HAP-1 (cell line): ENCODE measurements around the gene SLC9A7.
A peak's percentile ranks its signal among the peaks of the same experiment; 100 is the strongest.
"Not testable (repeated sequence)": the region's sequence is repeated elsewhere in the genome, so short reads cannot be mapped to it uniquely, and the experiment has no call there.

Experiments
- DNase-seq, 2 experiments: peaks; one replicate each; pipeline ENCODE4 v3.0.0-alpha.2; 2016 to 2020; ENCODE audit warnings: low spot score in 2 of 2
- H3K27me3 ChIP-seq: fragments of 250-450 bp; sonication (Bioruptor Pico); 2 replicates; pipeline ENCODE4 v1.5.1; 2020; ENCODE audit warnings: low read depth, mild to moderate bottlenecking, moderate library complexity
- H3K36me3 ChIP-seq: fragments of 250-450 bp; sonication (Bioruptor Pico); replicated peaks from 2 replicates; pipeline ENCODE4 v1.5.1; 2020; ENCODE audit warnings: mild to moderate bottlenecking
- H3K4me1 ChIP-seq: fragments of 250-450 bp; sonication (Bioruptor Pico); 2 replicates; pipeline ENCODE4 v1.5.1; 2020; ENCODE audit warnings: mild to moderate bottlenecking
- H3K4me3 ChIP-seq: fragments of 250-450 bp; sonication (Bioruptor Pico); 2 replicates; pipeline ENCODE4 v1.5.1; 2020; ENCODE audit warnings: mild to moderate bottlenecking, moderate library complexity
- H3K9me3 ChIP-seq: fragments of 250-450 bp; sonication (Bioruptor Pico); 2 replicates; pipeline ENCODE4 v1.5.1; 2020; ENCODE audit warnings: mild to moderate bottlenecking, moderate library complexity
- in situ Hi-C: fragments of 300-500 bp; cut with MboI; formaldehyde crosslinking; loops from 3 replicates; pipeline ENCODE4 v1.14.3; 2020; ENCODE audit warnings: low sequenced_read_pairs, inconsistent platforms, mixed read lengths

Gene SLC9A7

DNA sequence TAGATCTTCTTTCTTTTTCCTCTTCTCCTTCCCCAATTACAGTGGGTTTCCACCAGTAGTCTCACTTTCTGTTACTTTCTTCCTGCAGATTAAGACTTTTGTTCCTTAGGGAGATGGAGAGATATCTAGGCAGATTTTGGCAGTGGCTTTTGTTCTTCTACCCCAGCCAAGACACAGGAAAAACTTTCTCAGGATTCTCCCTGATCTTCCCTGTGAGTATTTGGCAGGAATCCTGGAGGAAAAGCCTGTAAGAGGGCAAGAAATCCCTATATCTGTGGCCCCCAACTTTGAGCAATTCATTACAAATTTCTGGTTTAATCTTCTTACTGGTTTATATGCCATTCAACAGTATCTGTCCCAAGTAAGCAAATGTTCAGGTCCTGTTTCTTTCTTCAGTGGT, 21.9 kb downstream of the SLC9A7 start:
- Histone ChIP-seq H3K9me3 (peaks cover 8% of the 10 kb centered on the region; the same call in 1 of the 2 replicates), H3K36me3 (no peaks in the 10 kb centered on the region), H3K4me1 (no peaks in the 10 kb centered on the region), H3K27me3 (no peaks in the 10 kb centered on the region), H3K4me3 (no peak overlapping the region)
- DNase-seq: no peak
- in situ Hi-C loops: no loop called here

DNA sequence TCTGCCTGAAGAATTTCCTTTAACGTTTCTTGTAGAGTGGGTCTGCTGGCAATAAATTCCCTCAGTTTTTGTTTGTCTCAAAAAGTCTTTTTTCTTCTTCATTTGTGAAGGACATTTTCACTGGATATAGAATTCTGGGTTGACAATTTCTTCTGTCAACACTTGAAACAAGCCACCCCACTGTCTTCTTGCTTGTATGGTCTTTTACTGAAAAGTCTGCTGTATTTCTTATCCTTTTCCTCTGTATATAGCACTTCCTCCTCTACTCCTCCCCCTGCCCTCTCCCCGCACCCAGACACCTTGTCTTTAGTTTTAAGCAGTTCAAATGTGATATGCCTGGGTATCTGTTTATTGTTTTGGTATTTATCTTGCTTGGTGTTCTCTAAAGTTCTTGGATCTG, 23.3 kb downstream of the SLC9A7 start:
- in situ Hi-C loops: no loop called here
- Histone ChIP-seq H3K9me3 (peaks cover 8% of the 10 kb centered on the region; the same call in 1 of the 2 replicates), H3K36me3 (no peaks in the 10 kb centered on the region), H3K4me3 (no peak overlapping the region), H3K27me3 (no peaks in the 10 kb centered on the region), H3K4me1 (peaks cover 2% of the 10 kb centered on the region; the same call in 1 of the 2 replicates)
- no peak for DNase-seq

DNA sequence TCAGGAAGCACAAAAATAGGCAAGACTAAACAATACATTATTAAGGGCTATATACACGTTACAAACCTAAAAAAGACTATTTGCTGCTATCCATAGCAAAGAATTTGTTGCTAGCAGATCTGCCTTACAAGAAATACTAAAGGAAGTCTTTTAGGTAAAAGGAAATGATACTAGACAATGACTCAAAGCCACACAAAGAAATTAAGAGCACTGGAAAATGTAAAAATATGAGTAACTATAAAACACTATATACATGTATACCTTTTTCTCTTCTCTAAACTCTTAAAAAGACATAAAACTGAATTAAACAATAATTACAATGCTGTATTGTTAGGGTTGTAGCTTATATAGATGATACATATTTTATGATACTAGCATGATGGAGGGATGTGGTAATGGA, 25.7 kb downstream of the SLC9A7 start:
- DNase-seq: no peak

DNA sequence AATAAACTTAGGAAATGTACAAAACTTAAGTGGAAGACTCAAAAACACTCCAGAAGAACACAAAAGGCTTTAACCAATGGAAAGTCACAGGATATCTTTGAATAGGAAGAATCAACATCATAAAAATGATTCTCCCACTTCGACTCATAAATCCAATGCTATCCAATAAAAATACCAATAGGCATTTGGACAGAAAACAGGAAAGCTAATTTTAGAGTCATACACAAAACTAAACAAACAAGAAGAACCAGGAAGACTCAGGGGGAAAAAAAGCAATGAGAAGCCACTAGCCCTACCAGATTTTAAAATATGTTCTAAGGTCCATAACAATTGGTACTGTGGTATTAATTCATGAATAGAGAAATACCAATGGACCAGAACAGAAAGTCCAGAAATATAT, 28.2 kb downstream of the SLC9A7 start:
- no peaks in the 10 kb centered on the region for H3K27me3 ChIP-seq
- peaks cover 4% of the 10 kb centered on the region; the same call in 1 of the 2 replicates for H3K9me3 ChIP-seq
- DNase-seq: no peak
- peaks cover 2% of the 10 kb centered on the region; the same call in 1 of the 2 replicates for H3K4me1 ChIP-seq
- in situ Hi-C loops: no loop called here
- no peak overlapping the region for H3K4me3 ChIP-seq
- no peaks in the 10 kb centered on the region for H3K36me3 ChIP-seq

More for the DNA sequence above, 25.7 kb downstream of the SLC9A7 start:
- H3K9me3 ChIP-seq: peaks cover 8% of the 10 kb centered on the region; the same call in 1 of the 2 replicates
- H3K27me3 ChIP-seq: no peaks in the 10 kb centered on the region
- no peak overlapping the region for H3K4me3 ChIP-seq
- in situ Hi-C loops: no loop called here
- H3K4me1 ChIP-seq: peaks cover 2% of the 10 kb centered on the region; the same call in 1 of the 2 replicates
- H3K36me3 ChIP-seq: no peaks in the 10 kb centered on the region

DNA sequence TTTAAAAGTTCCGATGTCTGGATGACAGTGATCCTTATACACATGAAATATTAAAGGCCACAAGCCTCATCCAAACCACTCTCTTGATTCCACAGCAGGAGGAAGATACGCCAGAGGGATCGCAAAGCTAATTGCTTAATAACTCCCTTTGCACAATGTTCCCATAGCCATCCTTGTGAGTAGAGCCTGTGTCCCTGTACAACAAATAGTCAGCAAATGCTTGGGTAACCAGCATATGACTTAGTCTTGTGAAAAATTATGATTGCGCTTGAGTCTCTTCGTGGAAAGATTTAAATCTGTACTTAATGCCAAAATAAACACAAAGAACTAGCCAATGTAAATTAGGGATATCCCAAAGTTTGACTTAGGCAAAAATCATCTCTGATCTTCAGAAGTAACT, 31.5 kb downstream of the SLC9A7 start:
- in situ Hi-C loops: no loop called here
- Histone ChIP-seq H3K9me3 (no peaks in the 10 kb centered on the region), H3K4me3 (no peak overlapping the region), H3K4me1 (peaks cover 2% of the 10 kb centered on the region; the same call in 1 of the 2 replicates), H3K27me3 (no peaks in the 10 kb centered on the region), H3K36me3 (no peaks in the 10 kb centered on the region)
- no peak for DNase-seq

DNA sequence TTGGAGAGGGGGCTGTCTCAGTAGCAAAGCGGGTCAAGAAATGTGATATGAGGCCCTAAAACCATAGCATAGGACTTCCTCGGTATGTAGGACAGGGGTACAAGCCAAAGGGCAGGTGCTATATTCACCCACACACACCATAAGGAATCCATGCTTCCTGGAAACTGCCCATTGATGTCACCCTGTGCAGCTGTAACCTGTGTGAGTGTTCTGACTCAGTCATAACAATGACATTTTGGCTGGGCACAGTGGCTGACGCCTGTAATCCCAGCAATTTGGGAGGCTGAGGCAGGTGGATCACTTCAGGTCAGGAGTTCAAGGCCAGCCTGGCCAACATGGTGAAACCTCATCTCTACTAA, 35.4 kb downstream of the SLC9A7 start:
- in situ Hi-C loops, H3K27me3 ChIP-seq, H3K4me3 ChIP-seq, H3K9me3 ChIP-seq, DNase-seq, H3K4me1 ChIP-seq, H3K36me3 ChIP-seq: not testable (repeated sequence)

DNA sequence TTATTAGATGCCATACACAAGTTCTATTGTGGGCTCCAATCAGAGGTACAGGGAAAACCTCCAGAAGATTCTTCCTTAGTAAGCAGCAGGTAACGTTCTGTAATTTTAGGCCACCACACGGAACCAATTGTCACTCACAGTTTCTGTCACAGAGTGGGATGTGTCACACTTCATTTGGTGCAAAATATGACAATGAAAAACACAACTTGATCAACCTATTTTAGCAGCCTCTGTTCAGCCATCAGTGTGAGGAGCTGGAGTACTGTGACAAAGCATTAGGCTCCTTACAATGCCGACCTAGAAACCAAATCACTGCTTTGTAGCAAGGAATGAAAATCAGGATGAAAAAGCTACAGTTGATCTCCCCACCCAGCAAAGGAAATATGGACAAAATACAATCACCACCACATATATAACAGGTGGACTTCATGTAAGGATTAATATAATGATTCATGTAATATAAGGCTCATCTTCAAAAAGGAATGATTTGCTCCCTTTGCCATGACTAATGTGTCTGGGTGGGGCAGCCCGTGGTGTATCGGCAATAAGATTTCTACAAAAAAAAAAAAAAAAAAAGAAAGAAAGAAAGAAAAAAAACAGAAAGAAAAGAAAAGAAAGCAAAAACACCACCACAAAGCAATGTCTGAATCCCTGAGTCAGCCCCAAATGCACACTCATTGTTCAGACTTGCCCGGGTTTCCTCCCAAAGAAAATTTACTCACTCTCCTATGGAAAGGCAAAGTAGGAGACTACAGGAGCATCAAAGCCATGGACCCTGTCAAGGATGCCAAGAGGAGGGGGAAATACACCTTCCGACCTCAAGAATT, 36.0 kb downstream of the SLC9A7 start:
- no peak for DNase-seq
- Histone ChIP-seq H3K9me3 (no peaks in the 10 kb centered on the region), H3K36me3 (no peaks in the 10 kb centered on the region), H3K27me3 (no peaks in the 10 kb centered on the region), H3K4me3 (no peak overlapping the region), H3K4me1 (no peaks in the 10 kb centered on the region)
- in situ Hi-C loops: no loop called here

DNA sequence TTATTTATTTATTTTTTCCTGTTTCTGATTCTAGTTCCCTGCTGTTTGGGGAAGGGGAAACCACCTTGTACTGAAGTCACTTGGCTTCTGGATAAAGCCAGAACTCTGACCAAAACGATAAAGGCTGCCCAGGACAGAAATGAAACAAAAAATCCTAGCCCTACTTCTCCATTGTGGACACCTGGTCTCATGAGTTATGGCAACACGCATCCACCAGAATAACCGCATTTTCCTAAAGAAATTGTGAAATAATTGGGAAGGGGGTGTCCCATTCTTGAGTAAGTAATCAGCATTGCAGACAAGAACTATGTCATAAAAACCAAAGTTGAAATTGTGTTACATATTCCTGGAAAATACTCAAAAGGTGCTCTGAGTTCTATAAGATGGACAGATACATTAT, 42.1 kb downstream of the SLC9A7 start:
- Histone ChIP-seq H3K4me3 (no peak overlapping the region), H3K9me3 (no peaks in the 10 kb centered on the region), H3K4me1 (peaks cover 3% of the 10 kb centered on the region; the same call in 1 of the 2 replicates), H3K27me3 (no peaks in the 10 kb centered on the region), H3K36me3 (no peaks in the 10 kb centered on the region)
- in situ Hi-C loops: no loop called here
- no peak for DNase-seq

DNA sequence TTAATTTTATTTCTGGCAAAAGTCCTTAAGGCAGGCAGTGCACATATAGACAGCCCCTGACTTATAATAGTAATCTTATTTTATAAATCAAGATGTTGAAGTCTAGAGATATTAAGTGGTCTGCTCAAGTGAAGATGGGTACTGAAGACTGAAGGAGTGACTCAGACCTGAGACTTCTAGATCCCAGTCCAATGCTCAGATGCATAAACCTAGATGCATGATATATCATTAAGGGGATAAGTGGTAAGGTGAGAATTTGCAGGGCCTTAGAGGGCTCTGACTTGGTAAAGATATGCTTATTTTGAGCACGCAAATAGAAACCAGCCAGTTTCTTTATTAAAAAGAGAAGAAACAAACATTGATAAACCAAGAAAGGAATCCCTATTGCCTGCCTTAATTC, 42.9 kb downstream of the SLC9A7 start:
- no peak for DNase-seq
- in situ Hi-C loops: no loop called here

DNA sequence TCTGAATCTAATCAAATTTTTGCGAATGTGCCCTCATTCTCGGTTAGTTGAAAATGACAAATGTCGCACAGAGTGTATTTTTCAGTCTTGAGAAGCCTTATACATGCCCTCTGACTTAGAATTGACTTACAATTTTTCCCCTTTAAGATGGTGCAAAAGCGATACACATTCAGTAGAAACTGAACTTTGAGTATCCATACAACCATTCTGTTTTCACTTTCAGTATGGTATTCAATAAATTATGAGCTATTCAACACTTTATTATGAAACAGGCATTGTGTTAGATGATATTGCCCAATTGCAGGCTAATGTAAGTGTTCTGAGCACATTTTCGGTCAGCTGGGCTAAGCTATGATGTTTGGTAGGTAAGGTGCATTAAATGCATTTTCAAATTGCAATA, 43.4 kb downstream of the SLC9A7 start:
- no peak for DNase-seq
- in situ Hi-C loops: no loop called here
- Histone ChIP-seq H3K27me3 (no peaks in the 10 kb centered on the region), H3K4me3 (no peak overlapping the region), H3K4me1 (peaks cover 3% of the 10 kb centered on the region; the same call in 1 of the 2 replicates), H3K36me3 (no peaks in the 10 kb centered on the region), H3K9me3 (no peaks in the 10 kb centered on the region)

More for the DNA sequence above, 42.9 kb downstream of the SLC9A7 start:
- Histone ChIP-seq H3K27me3 (no peaks in the 10 kb centered on the region), H3K4me3 (no peak overlapping the region), H3K9me3 (no peaks in the 10 kb centered on the region), H3K36me3 (no peaks in the 10 kb centered on the region), H3K4me1 (peaks cover 3% of the 10 kb centered on the region; the same call in 1 of the 2 replicates)

DNA sequence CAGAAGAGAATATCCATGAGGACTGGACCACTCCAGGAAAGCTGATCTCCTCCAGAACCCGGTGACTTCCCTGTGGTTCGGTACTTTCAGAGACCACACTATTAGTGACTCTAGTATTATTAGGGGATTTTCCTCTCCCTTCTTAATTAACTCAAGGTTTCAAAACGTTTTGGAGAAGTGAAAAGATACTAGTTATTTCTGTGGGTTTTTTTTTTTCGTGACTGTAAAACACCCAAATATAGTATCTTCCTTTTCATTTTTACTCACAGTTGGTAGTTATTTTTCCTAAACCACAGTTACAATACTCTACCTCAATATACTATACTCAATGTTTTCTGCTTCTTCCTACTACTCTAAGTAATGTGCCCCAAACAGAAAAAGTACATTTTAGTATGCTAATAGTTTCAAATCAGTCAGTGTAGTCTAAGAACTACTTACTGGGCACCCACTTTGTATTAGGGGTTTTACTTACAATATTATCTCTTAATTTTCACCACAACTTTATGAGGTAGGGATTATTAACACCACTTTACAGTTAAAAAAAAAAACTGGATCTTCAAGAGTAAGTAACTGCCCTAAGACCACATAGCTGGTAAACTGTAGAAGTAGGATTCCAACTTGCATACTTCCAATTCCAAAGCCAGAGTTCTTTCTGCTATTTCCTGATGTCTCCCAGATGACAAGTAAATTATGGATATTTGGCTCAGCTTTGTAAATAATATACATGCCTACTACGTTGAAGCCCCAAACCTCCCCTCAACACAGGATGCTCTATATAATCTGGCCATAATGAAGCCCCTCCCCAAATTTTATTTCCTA, 45.0 kb downstream of the SLC9A7 start:
- in situ Hi-C loops: no loop called here
- no peak overlapping the region for H3K4me3 ChIP-seq
- no peaks in the 10 kb centered on the region for H3K9me3 ChIP-seq
- H3K4me1 ChIP-seq: peaks cover 3% of the 10 kb centered on the region; the same call in 1 of the 2 replicates
- no peaks in the 10 kb centered on the region for H3K36me3 ChIP-seq
- H3K27me3 ChIP-seq: no peaks in the 10 kb centered on the region
- DNase-seq: no peak

DNA sequence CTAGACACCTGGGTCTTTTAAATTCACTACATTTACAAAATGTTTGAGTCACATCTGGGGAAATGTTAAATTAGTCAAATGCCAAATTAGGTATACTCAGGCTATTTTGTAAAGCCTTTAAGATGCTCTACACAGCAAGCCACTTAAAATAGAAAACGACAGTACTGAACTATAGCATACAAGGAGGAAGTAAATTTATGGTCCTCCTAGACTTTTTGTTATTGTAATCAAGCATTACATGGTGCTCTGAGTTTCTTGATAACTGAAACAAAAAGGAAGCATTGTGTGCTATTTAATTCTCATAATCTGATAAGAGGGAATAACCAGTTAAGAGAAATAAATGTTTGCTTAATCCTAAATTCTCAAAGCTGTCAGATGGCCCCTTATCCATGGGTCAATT, 46.2 kb downstream of the SLC9A7 start:
- H3K36me3 ChIP-seq: no peaks in the 10 kb centered on the region
- no peaks in the 10 kb centered on the region for H3K27me3 ChIP-seq
- H3K9me3 ChIP-seq: no peaks in the 10 kb centered on the region
- peaks cover 3% of the 10 kb centered on the region; the same call in 1 of the 2 replicates for H3K4me1 ChIP-seq
- in situ Hi-C loops: no loop called here
- H3K4me3 ChIP-seq: no peak overlapping the region
- DNase-seq: peak in 1 of 2 experiments; percentile 45

DNA sequence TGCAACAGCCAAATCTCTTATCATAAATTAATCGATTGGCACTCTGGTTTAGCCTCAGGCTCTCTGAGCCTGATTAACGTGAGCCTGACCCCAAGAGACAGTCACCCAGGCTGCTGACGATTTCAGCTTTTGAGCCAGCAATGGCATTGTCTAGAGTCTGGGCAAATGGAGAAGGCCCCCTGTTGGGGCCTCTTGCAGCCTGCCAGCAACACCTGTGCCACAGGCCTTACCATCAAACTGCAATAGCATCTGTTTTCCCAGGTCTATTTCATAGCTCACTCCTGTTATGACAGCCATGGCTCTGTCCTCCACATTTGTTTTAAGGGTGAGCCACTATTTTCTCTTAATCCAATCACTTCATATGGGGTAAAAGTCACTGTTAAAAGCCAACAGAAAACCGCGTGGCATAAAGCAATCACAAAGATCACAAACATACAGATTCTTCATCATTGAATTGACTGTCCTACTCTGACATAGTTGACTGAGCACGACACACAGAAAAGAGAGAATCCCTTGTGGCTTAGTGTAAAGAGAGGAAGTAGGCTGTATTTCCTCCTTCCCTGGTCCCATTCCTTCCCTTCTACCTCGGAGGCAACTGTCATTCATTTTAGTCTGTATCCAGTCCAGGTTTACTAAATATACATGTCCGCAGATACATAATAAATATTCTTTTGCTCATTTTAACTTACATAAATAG, 47.8 kb downstream of the SLC9A7 start:
- H3K27me3 ChIP-seq: no peaks in the 10 kb centered on the region
- no peaks in the 10 kb centered on the region for H3K9me3 ChIP-seq
- H3K36me3 ChIP-seq: no peaks in the 10 kb centered on the region
- DNase-seq: no peak
- in situ Hi-C loops: no loop called here
- peaks cover 3% of the 10 kb centered on the region; the same call in 1 of the 2 replicates for H3K4me1 ChIP-seq
- no peak overlapping the region for H3K4me3 ChIP-seq
